H9 (cell line): ENCODE results near the gene SREBF1. TPM values are rescaled to one million over a fixed set of nuclear protein-coding genes. Genes with fewer than 3 reads are reported as not detected.
A peak's percentile ranks its signal among the peaks of the same experiment; 100 is the strongest.

Source experiments
- DNase-seq: peaks from one replicate; pipeline ENCODE4 v3.0.0-alpha.2; 2017
- H2AFZ ChIP-seq: one replicate; pipeline ENCODE4 v1.6.1; 2013; ENCODE audit warnings: mild to moderate bottlenecking, low read length, control low read depth, moderate library complexity
- H2AK5ac ChIP-seq: 2 replicates; pipeline ENCODE4 v1.6.1; 2013; ENCODE audit warnings: low read length, control low read depth, mixed read lengths; ENCODE audit not compliant: insufficient read length
- H2BK120ac ChIP-seq: one replicate; pipeline ENCODE4 v1.6.1; 2013; ENCODE audit warnings: low read depth, mild to moderate bottlenecking, low read length, control low read depth, inconsistent platforms; ENCODE audit not compliant: poor library complexity, severe bottlenecking
- H2BK12ac ChIP-seq: 2 replicates; pipeline ENCODE4 v1.6.1; 2013; ENCODE audit warnings: low read length, control low read depth, mixed read lengths, low read depth; ENCODE audit not compliant: insufficient read length
- H2BK15ac ChIP-seq: 2 replicates; pipeline ENCODE4 v1.6.1; 2013; ENCODE audit warnings: low read depth, low read length, control low read depth
- H2BK20ac ChIP-seq: one replicate; pipeline ENCODE4 v1.6.1; 2013; ENCODE audit warnings: low read depth, mild to moderate bottlenecking, low read length, control low read depth, inconsistent platforms; ENCODE audit not compliant: poor library complexity, severe bottlenecking
- H2BK5ac ChIP-seq: 2 replicates; pipeline ENCODE4 v1.6.1; 2013; ENCODE audit warnings: low read length, control low read depth, mixed read lengths; ENCODE audit not compliant: insufficient read length
- H3K14ac ChIP-seq: 2 replicates; pipeline ENCODE4 v1.6.1; 2013; ENCODE audit warnings: low read length, control low read depth; ENCODE audit not compliant: insufficient read depth
- H3K18ac ChIP-seq: 2 replicates; pipeline ENCODE4 v1.6.1; 2013; ENCODE audit warnings: low read depth, mild to moderate bottlenecking, mixed read lengths, low read length, control low read depth; ENCODE audit not compliant: insufficient read length
- H3K23ac ChIP-seq: 2 replicates; pipeline ENCODE4 v1.6.1; 2013; ENCODE audit warnings: low read length, control low read depth, mixed read lengths, low read depth; ENCODE audit not compliant: insufficient read length
- H3K23me2 ChIP-seq: 2 replicates; pipeline ENCODE4 v1.6.1; 2013; ENCODE audit warnings: low read depth, mild to moderate bottlenecking, mixed read lengths, low read length, control low read depth; ENCODE audit not compliant: insufficient read length, poor library complexity, severe bottlenecking
- H3K27ac ChIP-seq: 2 replicates; pipeline ENCODE4 v1.5.1; 2013; ENCODE audit warnings: low read length, control low read depth, mixed read lengths, low read depth; ENCODE audit not compliant: insufficient read length
- H3K27me3 ChIP-seq: 2 replicates; pipeline ENCODE4 v1.6.1; 2013; ENCODE audit warnings: low read length, control low read depth, inconsistent platforms; ENCODE audit not compliant: insufficient read depth
- H3K4ac ChIP-seq: 2 replicates; pipeline ENCODE4 v1.6.1; 2013; ENCODE audit warnings: low read depth, mild to moderate bottlenecking, control low read depth, inconsistent platforms, low read length, moderate library complexity
- H3K4me1 ChIP-seq: 2 replicates; pipeline ENCODE4 v1.6.1; 2013; ENCODE audit warnings: low read length, control low read depth, inconsistent platforms; ENCODE audit not compliant: insufficient read depth
- H3K4me2 ChIP-seq: 2 replicates; pipeline ENCODE4 v1.6.1; 2013; ENCODE audit warnings: low read length, control low read depth, mixed read lengths; ENCODE audit not compliant: insufficient read length, insufficient read depth
- H3K56ac ChIP-seq: 2 replicates; pipeline ENCODE4 v1.6.1; 2013; ENCODE audit warnings: low read depth, mild to moderate bottlenecking, mixed read lengths, low read length, control low read depth; ENCODE audit not compliant: insufficient read length
- H3K79me1 ChIP-seq: 2 replicates; pipeline ENCODE4 v1.6.1; 2013; ENCODE audit warnings: low read depth, mild to moderate bottlenecking, moderate library complexity, low read length, control low read depth, inconsistent platforms; ENCODE audit not compliant: insufficient read depth, poor library complexity, severe bottlenecking
- H3K79me2 ChIP-seq: 2 replicates; pipeline ENCODE4 v1.6.1; 2013; ENCODE audit warnings: low read length, control low read depth, inconsistent platforms; ENCODE audit not compliant: insufficient read depth
- H3K9ac ChIP-seq: 2 replicates; pipeline ENCODE4 v1.6.1; 2013; ENCODE audit warnings: low read length, control low read depth, mixed read lengths; ENCODE audit not compliant: insufficient read length; ENCODE audit errors: extremely low read depth
- H3K9me3 ChIP-seq: one replicate; pipeline ENCODE4 v1.6.1; 2013; ENCODE audit warnings: low read depth, low read length, inconsistent platforms; ENCODE audit not compliant: control insufficient read depth
- H3T11ph ChIP-seq: one replicate; pipeline ENCODE4 v1.6.1; 2013; ENCODE audit warnings: mild to moderate bottlenecking, low read length, control low read depth, inconsistent platforms
- H4K20me1 ChIP-seq: one replicate; pipeline ENCODE4 v1.6.1; 2013; ENCODE audit not compliant: control insufficient read depth, insufficient read length, insufficient read depth
- H4K5ac ChIP-seq: 2 replicates; pipeline ENCODE4 v1.6.1; 2013; ENCODE audit warnings: low read depth, mild to moderate bottlenecking, mixed read lengths, low read length, control low read depth; ENCODE audit not compliant: insufficient read length
- H4K8ac ChIP-seq: replicated peaks from 2 replicates; pipeline ENCODE4 v1.6.1; 2013; ENCODE audit warnings: low read length, control low read depth, mixed read lengths, low read depth; ENCODE audit not compliant: insufficient read length
- H4K91ac ChIP-seq: 2 replicates; pipeline ENCODE4 v1.6.1; 2013; ENCODE audit warnings: low read depth, mild to moderate bottlenecking, moderate library complexity, mixed read lengths, low read length, control low read depth; ENCODE audit not compliant: insufficient read length
- H3K27ac Mint-ChIP-seq, 3 experiments: 2 replicates in 2 of 3; 3 replicates in 1 of 3; pipeline ENCODE4 v1.8.0; 2020 to 2021; ENCODE audit warnings: mixed read lengths in 3 of 3, mild to moderate bottlenecking in 1 of 3, moderate library complexity in 1 of 3
- H3K27me3 Mint-ChIP-seq: 2 replicates; pipeline ENCODE4 v1.8.0; 2021; ENCODE audit warnings: low read depth, mild to moderate bottlenecking, moderate library complexity, mixed read lengths
- H3K36me3 Mint-ChIP-seq, 3 experiments: 2 replicates in 2 of 3; 3 replicates in 1 of 3; pipeline ENCODE4 v1.8.0; 2020 to 2021; ENCODE audit warnings: low read depth in 3 of 3, mixed read lengths in 3 of 3; ENCODE audit not compliant: insufficient read depth in 1 of 3
- H3K4me1 Mint-ChIP-seq, 2 experiments: 2 replicates each; pipeline ENCODE4 v1.8.0; 2020; ENCODE audit warnings: mixed read lengths in 2 of 2
- H3K4me3 Mint-ChIP-seq, 2 experiments: 2 replicates in 1 of 2; 3 replicates in 1 of 2; pipeline ENCODE4 v1.8.0; 2020 to 2021; ENCODE audit warnings: mild to moderate bottlenecking in 2 of 2, mixed read lengths in 2 of 2, moderate library complexity in 1 of 2
- H3K9me3 Mint-ChIP-seq, 2 experiments: 2 replicates in 1 of 2; 3 replicates in 1 of 2; pipeline ENCODE4 v1.8.0; 2020; ENCODE audit warnings: mild to moderate bottlenecking in 2 of 2, mixed read lengths in 2 of 2, moderate library complexity in 1 of 2
- WGBS: extraction: QIAGEN DNeasy Blood & Tissue Kit; methylation state at CpG from one replicate; pipeline ENCODE4 v1.1.7; 2013; ENCODE audit warnings: missing lambda C conversion rate, low lambda C conversion rate, mixed read lengths; ENCODE audit not compliant: insufficient read length; ENCODE audit errors: extremely low coverage; 5-methylcytosine and 5-hydroxymethylcytosine counted together
- total RNA-seq: library from RNA; stranded (reverse); gene quantifications from 2 replicates; pipeline ENCODE4 v1.2.1, GENCODE V29; 2021
- TF ChIP-seq, protein P1 (sequence below): fragments of 200-600 bp; sonication (generic); conservative IDR thresholded peaks from 3 replicates; pipeline ENCODE4 v1.8.0; 2021; ENCODE audit warnings: antibody characterized with exemption, mild to moderate bottlenecking

Gene SREBF1
- total RNA-seq, 1 experiment from 2014 or later: 81.9 TPM

DNA sequence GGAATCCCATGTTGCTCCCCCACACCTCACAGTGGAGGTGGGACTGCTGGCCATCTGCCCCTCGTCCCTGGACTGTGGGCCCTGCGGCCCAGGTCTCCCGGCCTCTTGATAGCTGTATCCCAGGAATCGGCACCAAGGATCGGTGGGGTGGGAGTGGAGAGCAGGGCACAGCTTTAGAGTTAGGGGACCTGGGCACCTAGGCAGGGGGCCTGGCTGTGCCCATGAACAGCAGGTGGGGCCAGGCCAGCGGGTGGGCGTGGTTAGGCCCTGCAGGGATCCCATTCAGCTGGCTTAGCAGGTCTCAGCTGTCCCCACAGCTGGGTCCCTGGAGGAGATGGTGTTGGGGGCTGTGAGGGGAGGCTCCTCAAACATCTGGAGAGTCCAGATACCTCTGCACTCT, 49.2 kb downstream of the SREBF1 start:
- H3K4ac ChIP-seq: no peak overlapping the region
- H3K9ac ChIP-seq: no peak overlapping the region
- H4K20me1 ChIP-seq: peaks cover 4% of the 10 kb centered on the region
- no peaks in the 10 kb centered on the region; the same call in 1 of the 2 replicates for H3K27me3 ChIP-seq
- H3K4me1 ChIP-seq: peaks cover 3% of the 10 kb centered on the region; the same call in 1 of the 2 replicates
- H3K27ac Mint-ChIP-seq: no peak overlapping the region
- no peaks in the 10 kb centered on the region; a peak in 1 of 5 replicates for H3K9me3 Mint-ChIP-seq
- no peak overlapping the region for H3K18ac ChIP-seq
- no peak overlapping the region for H3K56ac ChIP-seq
- H2BK12ac ChIP-seq: peak overlapping the region; percentile 10
- no peak overlapping the region for H2AK5ac ChIP-seq
- H3K23ac ChIP-seq: no peak overlapping the region
- no CpG with 5 or more reads among the region's 7 CpGs for WGBS
- H3K4me3 Mint-ChIP-seq: no peak overlapping the region
- H3K4me1 Mint-ChIP-seq: peaks cover 39 to 69% of the 10 kb centered on the region in 2 experiments
- DNase-seq: no peak
- peaks cover 79% of the 10 kb centered on the region for H3K27me3 Mint-ChIP-seq
- H2AFZ ChIP-seq: no peak overlapping the region
- TF ChIP-seq, protein P1, sequence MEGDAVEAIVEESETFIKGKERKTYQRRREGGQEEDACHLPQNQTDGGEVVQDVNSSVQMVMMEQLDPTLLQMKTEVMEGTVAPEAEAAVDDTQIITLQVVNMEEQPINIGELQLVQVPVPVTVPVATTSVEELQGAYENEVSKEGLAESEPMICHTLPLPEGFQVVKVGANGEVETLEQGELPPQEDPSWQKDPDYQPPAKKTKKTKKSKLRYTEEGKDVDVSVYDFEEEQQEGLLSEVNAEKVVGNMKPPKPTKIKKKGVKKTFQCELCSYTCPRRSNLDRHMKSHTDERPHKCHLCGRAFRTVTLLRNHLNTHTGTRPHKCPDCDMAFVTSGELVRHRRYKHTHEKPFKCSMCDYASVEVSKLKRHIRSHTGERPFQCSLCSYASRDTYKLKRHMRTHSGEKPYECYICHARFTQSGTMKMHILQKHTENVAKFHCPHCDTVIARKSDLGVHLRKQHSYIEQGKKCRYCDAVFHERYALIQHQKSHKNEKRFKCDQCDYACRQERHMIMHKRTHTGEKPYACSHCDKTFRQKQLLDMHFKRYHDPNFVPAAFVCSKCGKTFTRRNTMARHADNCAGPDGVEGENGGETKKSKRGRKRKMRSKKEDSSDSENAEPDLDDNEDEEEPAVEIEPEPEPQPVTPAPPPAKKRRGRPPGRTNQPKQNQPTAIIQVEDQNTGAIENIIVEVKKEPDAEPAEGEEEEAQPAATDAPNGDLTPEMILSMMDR: no peak
- no peak overlapping the region for H3K27ac ChIP-seq
- no peaks in the 10 kb centered on the region for H3K79me1 ChIP-seq
- H3K9me3 ChIP-seq: no peaks in the 10 kb centered on the region
- H2BK120ac ChIP-seq: no peak overlapping the region
- no peak overlapping the region for H2BK15ac ChIP-seq
- H3K4me2 ChIP-seq: no peak overlapping the region
- no peak overlapping the region for H2BK5ac ChIP-seq
- no peak overlapping the region for H4K5ac ChIP-seq
- no peak overlapping the region for H4K91ac ChIP-seq
- H3K79me2 ChIP-seq: no peaks in the 10 kb centered on the region
- H3K36me3 Mint-ChIP-seq: no peaks in the 10 kb centered on the region; a peak in 1 of 7 replicates
- no peak overlapping the region; the same call in 1 of the 2 replicates for H3K14ac ChIP-seq
- no peak overlapping the region for H3T11ph ChIP-seq
- no peak overlapping the region for H4K8ac ChIP-seq
- peaks cover 15% of the 10 kb centered on the region for H3K23me2 ChIP-seq
- H2BK20ac ChIP-seq: no peak overlapping the region
